GM10847 (cell line): ENCODE results near the gene THAP6.

Experiments used
- POLR2A ChIP-seq: IDR thresholded peaks from 2 replicates; pipeline ENCODE4 v1.6.1; 2011; ENCODE audit not compliant: insufficient read length; ENCODE audit errors: extremely low read depth

The THAP6 gene

GRCh38 chr4:75513526-75514130 lies 645 bp upstream of the THAP6 start:
- no peak for TF ChIP-seq POLR2A

- TF ChIP-seq POLR2A, result no peak
Measured at GRCh38 chr4:75514949-75515612, 808 bp downstream of the THAP6 start.

GRCh38 chr4:75516144-75516543 lies 1.9 kb downstream of the THAP6 start:
- TF ChIP-seq POLR2A, result no peak

GRCh38 chr4:75525086-75525485 lies 10.8 kb downstream of the THAP6 start:
- TF ChIP-seq POLR2A, result no peak

- no peak for TF ChIP-seq POLR2A
Measured at GRCh38 chr4:75525910-75526309, 11.6 kb downstream of the THAP6 start.

GRCh38 chr4:75527482-75527881 lies 13.2 kb downstream of the THAP6 start:
- TF ChIP-seq POLR2A, result no peak

- TF ChIP-seq POLR2A, result no peak
Measured at GRCh38 chr4:75530556-75531322, 16.5 kb downstream of the THAP6 start.

- TF ChIP-seq POLR2A, result no peak
Measured at GRCh38 chr4:75542824-75543223, 28.6 kb downstream of the THAP6 start.

GRCh38 chr4:75544870-75545269 lies 30.6 kb downstream of the THAP6 start:
- TF ChIP-seq POLR2A, result no peak

- TF ChIP-seq POLR2A, result no peak
Measured at GRCh38 chr4:75545526-75545925, 31.3 kb downstream of the THAP6 start.

- TF ChIP-seq POLR2A, result no peak
Measured at GRCh38 chr4:75547647-75548387, 33.5 kb downstream of the THAP6 start.

- no peak for TF ChIP-seq POLR2A
Measured at GRCh38 chr4:75549019-75549418, 34.7 kb downstream of the THAP6 start.

GRCh38 chr4:75552452-75552851 lies 38.2 kb downstream of the THAP6 start:
- TF ChIP-seq POLR2A, result no peak

GRCh38 chr4:75555294-75556164 lies 41.3 kb downstream of the THAP6 start, which contains the start of gene ODAPH:
Gene ODAPH, plus strand, starts transcription at chr4:75556066. Its CDS starts 17 bp downstream, at chr4:75556083.
- no peak for TF ChIP-seq POLR2A
